22Rv1 (cell line): ENCODE data around the gene FBP2.

Source experiments
- ZFX ChIP-seq: fragments of 450-650 bp; IDR thresholded peaks from 2 replicates; pipeline ENCODE4 v1.6.1; 2017; ENCODE audit warnings: antibody characterized with exemption, borderline replicate concordance
- TF ChIP-seq, protein P1 (sequence below): fragments of 450-650 bp; IDR thresholded peaks from 2 replicates; pipeline ENCODE4 v1.5.1; 2017; ENCODE audit warnings: mild to moderate bottlenecking

DNA sequence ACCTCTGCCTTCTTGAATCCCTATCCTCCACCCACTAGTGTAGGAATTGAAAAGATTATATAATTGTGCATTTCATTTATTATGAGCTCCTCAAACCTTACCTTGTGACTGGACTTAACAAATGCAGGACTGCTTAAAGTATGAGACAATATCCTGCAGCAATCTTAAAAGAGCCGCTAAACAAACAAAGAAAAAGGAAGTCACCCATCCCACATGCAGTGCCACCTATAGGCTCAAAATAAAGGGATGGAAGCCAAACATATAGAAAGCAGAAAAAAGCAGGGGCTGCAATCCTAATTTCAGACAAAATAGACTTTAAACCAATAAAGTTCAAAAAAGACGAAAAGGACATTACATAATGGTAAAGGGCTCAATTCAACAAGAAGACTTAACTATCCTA, 30.1 kb downstream of the FBP2 start:
- TF ChIP-seq, protein P1, sequence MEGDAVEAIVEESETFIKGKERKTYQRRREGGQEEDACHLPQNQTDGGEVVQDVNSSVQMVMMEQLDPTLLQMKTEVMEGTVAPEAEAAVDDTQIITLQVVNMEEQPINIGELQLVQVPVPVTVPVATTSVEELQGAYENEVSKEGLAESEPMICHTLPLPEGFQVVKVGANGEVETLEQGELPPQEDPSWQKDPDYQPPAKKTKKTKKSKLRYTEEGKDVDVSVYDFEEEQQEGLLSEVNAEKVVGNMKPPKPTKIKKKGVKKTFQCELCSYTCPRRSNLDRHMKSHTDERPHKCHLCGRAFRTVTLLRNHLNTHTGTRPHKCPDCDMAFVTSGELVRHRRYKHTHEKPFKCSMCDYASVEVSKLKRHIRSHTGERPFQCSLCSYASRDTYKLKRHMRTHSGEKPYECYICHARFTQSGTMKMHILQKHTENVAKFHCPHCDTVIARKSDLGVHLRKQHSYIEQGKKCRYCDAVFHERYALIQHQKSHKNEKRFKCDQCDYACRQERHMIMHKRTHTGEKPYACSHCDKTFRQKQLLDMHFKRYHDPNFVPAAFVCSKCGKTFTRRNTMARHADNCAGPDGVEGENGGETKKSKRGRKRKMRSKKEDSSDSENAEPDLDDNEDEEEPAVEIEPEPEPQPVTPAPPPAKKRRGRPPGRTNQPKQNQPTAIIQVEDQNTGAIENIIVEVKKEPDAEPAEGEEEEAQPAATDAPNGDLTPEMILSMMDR: no peak
- TF ChIP-seq ZFX: no peak
